Smooth muscle cell of the brain vasculature (primary cell): ENCODE measurements around the gene FRMD4A.
"Not testable (repeated sequence)": the region's sequence is repeated elsewhere in the genome, so short reads cannot be mapped to it uniquely, and the experiment has no call there.

Experiments used
- DNase-seq: peaks from one replicate; pipeline ENCODE4 v3.0.0-alpha.2; 2012; ENCODE audit warnings: low read depth, low spot score

FRMD4A gene

GRCh38 chr10:13851906-13852305 lies 478.8 kb downstream of the FRMD4A start:
- no peak for DNase-seq

- DNase-seq = no peak
These were observed 481.9 kb downstream of the FRMD4A start for GRCh38 chr10:13848520-13849445.

GRCh38 chr10:13847201-13847631 lies 483.5 kb downstream of the FRMD4A start:
- no peak for DNase-seq

- DNase-seq = no peak
These were observed 484.8 kb downstream of the FRMD4A start for GRCh38 chr10:13845897-13846296.

- no peak for DNase-seq
These were observed 486.1 kb downstream of the FRMD4A start for GRCh38 chr10:13844651-13845050.

- no peak for DNase-seq
These were observed 488.6 kb downstream of the FRMD4A start for GRCh38 chr10:13842117-13842516.

GRCh38 chr10:13840036-13840435 lies 490.7 kb downstream of the FRMD4A start:
- no peak for DNase-seq

GRCh38 chr10:13839430-13839990 lies 491.2 kb downstream of the FRMD4A start:
- peak; percentile 83 for DNase-seq

- DNase-seq = no peak
These were observed 491.7 kb downstream of the FRMD4A start for GRCh38 chr10:13839030-13839429.

GRCh38 chr10:13837966-13838365 lies 492.8 kb downstream of the FRMD4A start:
- DNase-seq = no peak

GRCh38 chr10:13834581-13835286 lies 496.0 kb downstream of the FRMD4A start:
- DNase-seq = no peak

GRCh38 chr10:13831711-13832141 lies 499.0 kb downstream of the FRMD4A start:
- no peak for DNase-seq

GRCh38 chr10:13830385-13830784 lies 500.3 kb downstream of the FRMD4A start:
- no peak for DNase-seq

GRCh38 chr10:13829790-13830189 lies 500.9 kb downstream of the FRMD4A start:
- DNase-seq = no peak

- DNase-seq = not testable (repeated sequence)
These were observed 502.4 kb downstream of the FRMD4A start for GRCh38 chr10:13828284-13828683.

GRCh38 chr10:13827076-13827797 lies 503.5 kb downstream of the FRMD4A start:
- no peak for DNase-seq

- DNase-seq = no peak
These were observed 506.9 kb downstream of the FRMD4A start for GRCh38 chr10:13823709-13824405.

GRCh38 chr10:13823096-13823708 lies 507.5 kb downstream of the FRMD4A start:
- DNase-seq = no peak

- DNase-seq = no peak
These were observed 508.2 kb downstream of the FRMD4A start for GRCh38 chr10:13822490-13822889.

- DNase-seq = no peak
These were observed 509.8 kb downstream of the FRMD4A start for GRCh38 chr10:13820964-13821337.
